ENCODE results near the gene AHRR. TPM values are rescaled to one million over a fixed set of nuclear protein-coding genes. Genes with fewer than 3 reads are reported as not detected.

AHRR gene
- total and polyA plus RNA-seq, 12 donors, result 0.07 to 1.2 (median 0.33) TPM; not detected in 2

DNA sequence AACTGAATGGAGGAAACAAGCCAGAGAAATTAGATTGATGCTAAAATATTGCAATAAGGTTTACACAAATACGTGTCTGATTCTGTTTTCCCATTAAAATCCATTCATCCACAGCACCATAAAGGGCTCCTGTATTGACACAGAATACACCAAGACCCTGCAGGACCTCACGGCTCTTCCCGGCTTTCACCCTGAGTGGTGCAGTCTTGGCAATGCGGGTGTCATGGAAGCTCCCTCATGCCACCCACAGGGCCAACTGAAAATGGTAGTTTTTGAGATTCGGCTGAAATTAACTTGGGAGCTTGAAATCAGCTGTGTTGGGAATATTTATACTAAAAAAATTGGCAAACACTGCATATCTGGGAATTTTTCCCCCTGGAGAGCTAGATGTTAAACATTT lies 104.2 kb downstream of the AHRR start:
- intact Hi-C loops (cut with DNase I), result no loop called here

DNA sequence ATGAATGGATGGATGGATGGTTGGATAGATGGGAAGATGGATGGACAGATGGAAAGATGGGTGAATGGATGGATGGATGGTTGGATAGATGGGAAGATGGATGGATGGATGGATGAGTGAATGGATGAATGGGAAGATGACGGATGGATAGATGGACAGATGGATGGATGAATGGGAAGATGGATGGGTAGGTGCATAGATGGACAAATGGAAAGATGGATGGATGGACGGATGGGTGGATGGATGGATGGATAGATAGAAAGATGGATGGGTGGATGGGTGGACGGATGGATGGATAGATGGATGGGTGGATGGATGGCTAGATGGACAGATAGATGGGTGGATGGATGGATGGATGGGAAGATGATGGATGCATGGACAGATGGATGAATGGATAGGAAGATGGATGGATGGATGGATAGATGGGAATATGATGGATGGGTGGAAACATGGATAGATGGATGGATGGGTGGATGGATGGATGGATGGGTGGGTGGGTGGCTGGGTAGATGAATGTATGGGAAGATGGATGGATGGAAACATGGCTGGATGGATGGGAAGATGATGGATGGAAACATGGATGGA lies 105.0 kb downstream of the AHRR start:
- Histone ChIP-seq H3K36me3 (no peaks in the 10 kb centered on the region), H3K27me3 (peaks cover 0 to 31% (median 0%) of the 10 kb centered on the region in 7 donors), H3K9me3 (no peaks in the 10 kb centered on the region), H3K27ac (no peak overlapping the region), H3K4me1 (no peaks in the 10 kb centered on the region), H3K4me3 (no peak overlapping the region)
- DNase-seq (no peak), ATAC-seq (no peak)
- WGBS, 2 donors, result 74 to 93% methylated on average over 3 of the region's 3 CpGs
- TF ChIP-seq, protein P1, sequence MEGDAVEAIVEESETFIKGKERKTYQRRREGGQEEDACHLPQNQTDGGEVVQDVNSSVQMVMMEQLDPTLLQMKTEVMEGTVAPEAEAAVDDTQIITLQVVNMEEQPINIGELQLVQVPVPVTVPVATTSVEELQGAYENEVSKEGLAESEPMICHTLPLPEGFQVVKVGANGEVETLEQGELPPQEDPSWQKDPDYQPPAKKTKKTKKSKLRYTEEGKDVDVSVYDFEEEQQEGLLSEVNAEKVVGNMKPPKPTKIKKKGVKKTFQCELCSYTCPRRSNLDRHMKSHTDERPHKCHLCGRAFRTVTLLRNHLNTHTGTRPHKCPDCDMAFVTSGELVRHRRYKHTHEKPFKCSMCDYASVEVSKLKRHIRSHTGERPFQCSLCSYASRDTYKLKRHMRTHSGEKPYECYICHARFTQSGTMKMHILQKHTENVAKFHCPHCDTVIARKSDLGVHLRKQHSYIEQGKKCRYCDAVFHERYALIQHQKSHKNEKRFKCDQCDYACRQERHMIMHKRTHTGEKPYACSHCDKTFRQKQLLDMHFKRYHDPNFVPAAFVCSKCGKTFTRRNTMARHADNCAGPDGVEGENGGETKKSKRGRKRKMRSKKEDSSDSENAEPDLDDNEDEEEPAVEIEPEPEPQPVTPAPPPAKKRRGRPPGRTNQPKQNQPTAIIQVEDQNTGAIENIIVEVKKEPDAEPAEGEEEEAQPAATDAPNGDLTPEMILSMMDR (IDR thresholded peaks at IDR 0.05), result no peak
- intact Hi-C loops (cut with DNase I), result no loop called here

More for the DNA sequence above, 104.2 kb downstream of the AHRR start:
- 63 to 67% methylated on average over 5 of the region's 5 CpGs for WGBS, 2 donors
- H3K4me3 ChIP-seq, result no peak overlapping the region
- DNase-seq (no peak), ATAC-seq (no peak)
- no peaks in the 10 kb centered on the region for H3K36me3 ChIP-seq
- peaks cover 0 to 25% (median 0%) of the 10 kb centered on the region in 7 donors for H3K27me3 ChIP-seq
- no peaks in the 10 kb centered on the region for H3K9me3 ChIP-seq
- no peak overlapping the region for H3K27ac ChIP-seq
- TF ChIP-seq, protein P1 (IDR thresholded peaks at IDR 0.05), result no peak
- no peaks in the 10 kb centered on the region for H3K4me1 ChIP-seq

DNA sequence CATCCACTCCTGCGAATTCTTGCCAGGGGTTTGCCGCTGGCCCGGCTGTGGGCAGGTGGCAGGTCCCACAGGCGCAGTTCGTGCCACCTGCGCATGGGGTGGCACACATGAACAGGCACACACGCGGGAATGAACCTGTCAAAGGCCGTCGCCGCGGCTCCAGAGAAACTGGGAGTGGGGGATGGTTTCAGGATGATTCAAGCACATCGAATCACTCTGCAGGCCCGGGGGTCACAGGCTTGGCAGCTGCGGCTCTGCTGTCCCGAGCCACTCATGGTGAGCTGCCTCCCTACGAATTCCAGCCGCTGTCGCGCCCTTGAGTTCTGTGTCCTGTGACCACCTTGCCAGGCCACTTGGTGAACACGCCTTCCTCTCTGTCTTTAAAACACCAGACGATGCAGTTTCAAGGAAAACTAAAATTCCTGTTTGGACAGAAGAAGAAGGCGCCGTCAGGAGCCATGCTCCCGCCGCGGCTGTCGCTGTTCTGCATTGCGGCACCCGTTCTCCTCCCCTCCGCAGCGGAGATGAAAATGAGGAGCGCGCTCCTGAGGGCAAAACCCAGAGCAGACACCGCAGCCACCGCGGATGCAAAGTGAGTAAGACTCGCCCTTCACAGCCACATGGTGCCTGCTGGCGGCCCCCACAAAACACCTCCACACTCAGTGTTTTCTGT lies 106.0 kb downstream of the AHRR start:
- Histone ChIP-seq H3K4me1 (no peaks in the 10 kb centered on the region), H3K4me3 (no peak overlapping the region), H3K36me3 (no peaks in the 10 kb centered on the region), H3K9me3 (no peaks in the 10 kb centered on the region), H3K27ac (no peak overlapping the region), H3K27me3 (peaks cover 0 to 34% (median 0%) of the 10 kb centered on the region in 7 donors)
- ATAC-seq (no peak), DNase-seq (no peak)
- WGBS, 2 donors, result 91 to 92% methylated on average over 39 of the region's 39 CpGs
- intact Hi-C loops (cut with DNase I), result no loop called here
- TF ChIP-seq, protein P1 (IDR thresholded peaks at IDR 0.05), result no peak

DNA sequence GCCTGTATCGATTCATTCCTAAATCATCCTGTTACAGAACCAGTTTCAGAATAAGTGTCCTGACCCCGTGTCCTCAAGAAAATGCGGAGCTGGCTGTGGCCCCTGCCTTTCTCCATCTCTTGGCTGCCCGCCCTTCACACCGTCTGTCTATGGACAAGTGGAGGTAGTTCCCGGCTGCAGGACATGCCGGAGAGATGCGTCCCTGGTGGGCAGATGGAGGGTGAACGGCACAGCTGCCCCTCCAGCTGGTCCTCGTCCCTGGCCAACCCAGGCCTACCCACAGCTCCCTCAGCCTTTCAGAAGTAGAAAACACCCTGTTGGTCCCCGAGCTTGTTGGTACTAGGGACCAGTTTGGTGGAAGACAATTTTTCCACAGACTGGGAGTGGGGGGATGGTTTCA lies 106.7 kb downstream of the AHRR start:
- Histone ChIP-seq H3K4me3 (no peak overlapping the region), H3K27ac (no peak overlapping the region), H3K4me1 (no peaks in the 10 kb centered on the region), H3K9me3 (no peaks in the 10 kb centered on the region), H3K27me3 (peaks cover 0 to 39% (median 0%) of the 10 kb centered on the region in 7 donors), H3K36me3 (no peaks in the 10 kb centered on the region)
- TF ChIP-seq, protein P1 (IDR thresholded peaks at IDR 0.05), result no peak
- DNase-seq, result no peak
- 90 to 95% methylated on average over 11 of the region's 11 CpGs for whole genome bisulfite sequencing, 2 donors
- intact Hi-C loops (cut with DNase I), result no loop called here
- no peak for ATAC-seq

All from heart right ventricle (tissue), 16 donors.